K562 (cell line): Measurements from ENCODE around the gene MAN2A1. TPM values are rescaled to one million over a fixed set of nuclear protein-coding genes. Genes with fewer than 3 reads are reported as not detected.

Source experiments
- CBX3 ChIP-seq, 2 experiments: IDR thresholded peaks; 1 replicate in 1 of 2; 2 replicates in 1 of 2; pipeline ENCODE4 v1.6.1; 2012; ENCODE audit warnings: inconsistent platforms in 2 of 2, low read length in 2 of 2, borderline replicate concordance in 1 of 2, control low read depth in 1 of 2
- CEBPB ChIP-seq: fragments of 450-650 bp; IDR thresholded peaks from 2 replicates; pipeline ENCODE4 v1.6.1; 2016; ENCODE audit warnings: missing genetic modification characterization, missing compliant biosample characterization
- CREB1 ChIP-seq, 2 experiments: sonication (generic) in 1 of 2; formaldehyde crosslinking in 1 of 2; IDR thresholded peaks; 2 replicates each; pipeline versions ENCODE4 v1.6.1 to v1.8.0; 2012 to 2022; ENCODE audit warnings: inconsistent platforms in 1 of 2, mild to moderate bottlenecking in 1 of 2, missing genetic modification reagents in 1 of 2, moderate library complexity in 1 of 2
- ETV1 ChIP-seq: fragments of 450-650 bp; conservative IDR thresholded peaks from 2 replicates; pipeline ENCODE4 v1.6.1; 2016; ENCODE audit warnings: missing genetic modification characterization, control low read depth, low read depth, missing compliant biosample characterization
- ETV6 ChIP-seq, 3 experiments: fragments of 150-350 bp in 1 of 3; sonication (generic) in 1 of 3; formaldehyde crosslinking in 1 of 3; IDR thresholded peaks; 2 replicates each; pipeline versions ENCODE4 v1.6.1 to v1.8.0; 2014 to 2022; ENCODE audit warnings: borderline replicate concordance in 2 of 3, low read depth in 2 of 3, antibody characterized with exemption in 1 of 3, low read length in 1 of 3, mild to moderate bottlenecking in 1 of 3, missing genetic modification reagents in 1 of 3
- FOXA3 ChIP-seq, 2 experiments: fragments of 450-650 bp in 1 of 2; sonication (generic) in 1 of 2; formaldehyde crosslinking; IDR thresholded peaks in 1 of 2; conservative IDR thresholded peaks in 1 of 2; 2 replicates each; pipeline versions ENCODE4 v1.4.0 to v1.8.0; 2020 to 2022; ENCODE audit warnings: mild to moderate bottlenecking in 2 of 2, missing genetic modification reagents in 1 of 2
- MECOM ChIP-seq: fragments of 250-450 bp; sonication (Bioruptor Pico); IDR thresholded peaks from 2 replicates; pipeline ENCODE4 v1.8.0; 2022; ENCODE audit warnings: inconsistent platforms
- SP1 ChIP-seq: sonication (generic); formaldehyde crosslinking; IDR thresholded peaks from 2 replicates; pipeline ENCODE4 v1.8.1; 2022; ENCODE audit warnings: mild to moderate bottlenecking, missing genetic modification reagents
- ZNF695 ChIP-seq: fragments of 450-650 bp; formaldehyde crosslinking; IDR thresholded peaks from 2 replicates; pipeline ENCODE4 v1.4.0; 2020; ENCODE audit warnings: mild to moderate bottlenecking, moderate library complexity
- ZNF77 ChIP-seq: fragments of 250-450 bp; sonication (Bioruptor Pico); IDR thresholded peaks from 2 replicates; pipeline ENCODE4 v1.5.0; 2020
- polyA plus RNA-seq, 8 experiments: library from polyadenylated mRNA; depleted of rRNA in 4 of 8; stranded (reverse) in 5 of 8; unstranded in 3 of 8; fragments of >200 nt; fragmentation: Nextera tagmentation in 2 of 8; fragmentation: Illumina TruSeq in 1 of 8; extraction: Ambion mirVana in 2 of 8; extraction: Trizol in 1 of 8; gene quantifications; 2 replicates each; pipeline versions ENCODE4 v1.2.1 to v1.2.3, GENCODE V29; 2011 to 2014; ENCODE audit warnings: inconsistent platforms in 1 of 8, missing spikeins in 1 of 8
- total RNA-seq, 7 experiments: library from RNA; depleted of rRNA in 6 of 7; stranded (reverse); fragments of >200 nt in 6 of 7; fragmentation: Illumina TruSeq in 2 of 7; extraction: Trizol in 2 of 7; gene quantifications; 2 replicates each; pipeline versions ENCODE4 v1.2.1 to v1.2.3, GENCODE V29; 2011 to 2021; ENCODE audit warnings: low replicate concordance in 1 of 7
- TF ChIP-seq, protein P1 (sequence below), 2 experiments: IDR thresholded peaks; 2 replicates each; pipeline ENCODE4 v1.6.1; 2011; ENCODE audit warnings: borderline replicate concordance in 1 of 2, control low read depth in 1 of 2, low read depth in 1 of 2, low read length in 1 of 2, mild to moderate bottlenecking in 1 of 2, mixed read lengths in 1 of 2, moderate library complexity in 1 of 2; ENCODE audit not compliant: insufficient read depth in 1 of 2, insufficient read length in 1 of 2, poor library complexity in 1 of 2, severe bottlenecking in 1 of 2; ENCODE audit errors: extremely low read depth in 1 of 2

The MAN2A1 gene
- total and polyA plus RNA-seq, 9 of the 15 experiments (the other 6 are each of a cell fraction or from before 2014, with no cell fraction given), result 5.2 to 32.0 (median 19.8) TPM

DNA sequence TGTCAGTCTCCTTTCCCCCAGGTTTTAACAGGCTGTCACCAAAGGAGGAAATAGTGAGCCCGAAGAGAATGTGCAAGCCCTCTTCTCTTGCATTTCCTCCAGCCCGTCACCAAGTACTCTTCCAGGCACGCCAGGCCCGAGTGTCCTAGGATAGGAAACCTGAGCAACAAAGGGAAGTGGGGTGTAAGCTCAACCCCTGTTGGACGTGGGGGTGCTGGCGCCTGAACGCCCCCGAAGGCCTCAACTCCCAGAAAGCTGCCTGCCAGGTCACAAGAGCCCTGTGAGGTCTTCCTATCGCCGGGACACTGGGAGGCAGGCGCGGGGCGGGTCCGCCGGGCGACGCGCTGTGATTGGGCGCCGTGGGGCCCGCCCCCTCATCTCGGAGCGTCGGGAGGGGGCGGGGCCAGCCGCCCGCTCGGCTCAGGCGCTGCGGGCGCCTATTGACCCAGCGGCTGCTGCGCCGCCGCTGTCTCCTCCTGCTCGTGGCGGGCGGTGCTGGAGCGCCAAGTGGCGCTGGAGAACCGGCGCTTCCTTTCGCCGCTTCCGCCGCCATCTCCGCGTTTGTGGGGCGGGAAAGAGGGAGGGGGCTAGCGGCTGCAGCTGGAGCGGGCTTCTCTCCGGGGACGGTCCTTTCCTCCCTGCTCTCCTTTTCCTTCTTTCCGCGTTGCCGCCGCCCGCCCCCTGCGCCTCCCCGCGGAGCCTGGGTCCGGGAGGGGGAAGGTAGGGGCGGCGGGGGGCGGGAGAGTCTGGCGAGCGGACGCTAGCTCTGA, 572 bp upstream of the MAN2A1 start (continued):
- TF ChIP-seq CREB1 (IDR thresholded peaks at IDR 0.05) (peak; percentile 41; the same call in 1 of the 2 replicates), CREB1 (CRISPR knock-in tag; IDR thresholded peaks at IDR 0.05) (peak; percentile 39; the same call in 1 of the 2 replicates), ETV1 (tag) (peak; percentile 20; the same call in 1 of the 2 replicates), FOXA3 (CRISPR knock-in tag; conservative IDR thresholded peaks at IDR 0.05 in 1 of 2, IDR thresholded peaks at IDR 0.05 in 1 of 2) (peak; percentile 65 to 88), ZNF695 (CRISPR knock-in tag) (peak; percentile 41; the same call in 1 of the 2 replicates), ZNF77 (CRISPR knock-in tag) (no peak), SP1 (CRISPR knock-in tag) (peak; percentile 64; the same call in 1 of the 2 replicates), CBX3 (IDR thresholded peaks at IDR 0.05; ENCODE audit: borderline replicate concordance in 1 of 2, low read length in 2 of 2) (peak in 1 of 2 experiments; percentile 11; a peak in 1 of 3 replicates), CEBPB (tag) (0 out of 2 replicates have a peak, but pooled peaks have one; percentile 4), ETV6 (IDR thresholded peaks at IDR 0.05; ENCODE audit: borderline replicate concordance in 1 of 2, low read depth in 2 of 2, low read length in 1 of 2) (peak in 1 of 2 experiments; percentile 37; a peak in 1 of 4 replicates), ETV6 (CRISPR knock-in tag; IDR thresholded peaks at IDR 0.05; ENCODE audit: borderline replicate concordance) (no peak), MECOM (CRISPR knock-in tag) (no peak)
- TF ChIP-seq, protein P1, sequence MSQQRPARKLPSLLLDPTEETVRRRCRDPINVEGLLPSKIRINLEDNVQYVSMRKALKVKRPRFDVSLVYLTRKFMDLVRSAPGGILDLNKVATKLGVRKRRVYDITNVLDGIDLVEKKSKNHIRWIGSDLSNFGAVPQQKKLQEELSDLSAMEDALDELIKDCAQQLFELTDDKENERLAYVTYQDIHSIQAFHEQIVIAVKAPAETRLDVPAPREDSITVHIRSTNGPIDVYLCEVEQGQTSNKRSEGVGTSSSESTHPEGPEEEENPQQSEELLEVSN (IDR thresholded peaks at IDR 0.05; ENCODE audit: borderline replicate concordance in 1 of 2, extremely low read depth in 1 of 2, insufficient read depth in 1 of 2, insufficient read length in 1 of 2, low read depth in 1 of 2, low read length in 1 of 2, poor library complexity in 1 of 2, severe bottlenecking in 1 of 2), result peak in 1 of 2 experiments; percentile 65
